GM12872 (cell line): ENCODE results near the gene ANKRD6.

Experiments
- TF ChIP-seq, protein P1 (sequence below): IDR thresholded peaks from 3 replicates; pipeline ENCODE4 v1.5.1; 2011; ENCODE audit warnings: low read depth, mild to moderate bottlenecking, low read length, moderate library complexity; ENCODE audit not compliant: insufficient read depth

Gene ANKRD6

DNA sequence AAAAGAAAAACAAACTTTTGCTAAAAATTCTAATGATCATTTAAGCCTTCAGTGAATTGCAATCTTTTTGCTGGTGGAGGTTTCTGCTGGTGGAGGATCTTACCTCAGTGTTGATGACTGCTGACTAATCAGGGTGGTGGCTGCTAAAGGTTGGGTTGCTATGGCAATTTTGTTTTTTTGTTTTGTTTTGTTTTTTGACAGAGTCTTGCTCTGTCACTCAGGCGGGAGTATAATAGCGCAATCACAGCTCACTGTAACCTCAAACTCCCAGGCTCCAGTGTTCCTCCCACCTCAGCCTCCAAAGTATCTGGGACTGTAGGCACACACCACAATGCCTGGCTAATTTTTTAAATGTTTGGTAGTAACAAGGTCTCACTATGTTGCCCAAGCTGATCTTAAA lies 94.7 kb downstream of the ANKRD6 start:
- TF ChIP-seq, protein P1, sequence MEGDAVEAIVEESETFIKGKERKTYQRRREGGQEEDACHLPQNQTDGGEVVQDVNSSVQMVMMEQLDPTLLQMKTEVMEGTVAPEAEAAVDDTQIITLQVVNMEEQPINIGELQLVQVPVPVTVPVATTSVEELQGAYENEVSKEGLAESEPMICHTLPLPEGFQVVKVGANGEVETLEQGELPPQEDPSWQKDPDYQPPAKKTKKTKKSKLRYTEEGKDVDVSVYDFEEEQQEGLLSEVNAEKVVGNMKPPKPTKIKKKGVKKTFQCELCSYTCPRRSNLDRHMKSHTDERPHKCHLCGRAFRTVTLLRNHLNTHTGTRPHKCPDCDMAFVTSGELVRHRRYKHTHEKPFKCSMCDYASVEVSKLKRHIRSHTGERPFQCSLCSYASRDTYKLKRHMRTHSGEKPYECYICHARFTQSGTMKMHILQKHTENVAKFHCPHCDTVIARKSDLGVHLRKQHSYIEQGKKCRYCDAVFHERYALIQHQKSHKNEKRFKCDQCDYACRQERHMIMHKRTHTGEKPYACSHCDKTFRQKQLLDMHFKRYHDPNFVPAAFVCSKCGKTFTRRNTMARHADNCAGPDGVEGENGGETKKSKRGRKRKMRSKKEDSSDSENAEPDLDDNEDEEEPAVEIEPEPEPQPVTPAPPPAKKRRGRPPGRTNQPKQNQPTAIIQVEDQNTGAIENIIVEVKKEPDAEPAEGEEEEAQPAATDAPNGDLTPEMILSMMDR, result no peak

DNA sequence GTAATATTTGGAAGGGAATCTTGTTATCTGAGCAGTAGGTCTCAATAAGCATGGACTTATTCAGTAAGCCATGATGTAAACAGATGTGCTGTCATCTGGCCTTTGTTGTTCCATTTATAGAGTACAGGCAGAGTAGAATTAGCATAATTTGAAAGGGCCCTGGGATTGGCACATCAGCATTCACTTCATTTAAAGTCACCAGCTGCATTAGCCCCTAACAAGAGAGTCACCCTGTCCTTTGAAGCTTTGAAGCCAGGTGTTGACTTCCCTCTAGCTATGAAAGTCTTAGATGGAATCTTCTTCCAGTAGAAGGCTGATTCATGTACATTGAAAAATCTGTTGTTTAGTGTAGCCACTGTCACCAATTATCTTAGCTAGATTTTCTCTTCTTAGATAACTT lies 95.9 kb downstream of the ANKRD6 start:
- TF ChIP-seq, protein P1, result no peak

DNA sequence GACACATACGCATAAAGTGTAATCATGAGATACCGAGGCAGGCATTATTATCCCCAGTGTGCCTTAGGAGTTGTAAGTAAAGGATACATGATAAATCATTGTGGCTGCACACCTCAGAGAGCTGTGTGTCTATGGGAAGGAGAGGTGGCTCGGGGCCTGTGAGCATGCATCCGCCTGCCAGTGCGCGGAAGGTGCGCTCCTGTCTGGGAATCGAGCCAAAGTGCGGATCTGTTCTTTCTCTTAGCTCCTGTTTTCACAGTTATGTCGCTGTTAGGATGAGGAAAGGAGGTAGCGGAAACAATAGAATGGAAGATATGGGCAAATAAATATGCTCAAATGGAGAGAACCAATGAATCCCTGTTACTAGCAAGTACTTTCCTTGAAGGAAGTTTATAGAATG lies 98.0 kb downstream of the ANKRD6 start:
- TF ChIP-seq, protein P1, result no peak

DNA sequence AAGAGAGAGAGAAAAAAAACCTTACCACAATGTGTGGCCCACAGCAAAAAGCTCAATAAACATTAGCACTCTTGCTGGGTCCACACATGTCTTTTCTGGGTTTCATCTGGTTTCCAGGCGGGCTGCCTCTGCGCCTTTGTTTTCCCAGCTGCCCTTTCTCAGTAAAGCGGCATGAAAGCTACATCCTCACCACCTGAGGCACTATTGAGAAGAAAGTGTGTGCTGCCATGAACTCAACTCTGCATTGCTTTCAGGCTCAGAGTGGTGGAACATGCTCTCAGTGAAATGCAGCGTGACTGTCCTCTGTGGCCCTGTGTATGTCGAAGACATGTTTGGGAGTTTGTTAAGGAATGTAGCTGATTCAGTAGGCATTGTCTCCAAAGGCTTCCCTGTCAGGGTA lies 103.3 kb downstream of the ANKRD6 start:
- TF ChIP-seq, protein P1, result 0 out of 3 replicates have a peak, but pooled peaks have one; percentile 5

DNA sequence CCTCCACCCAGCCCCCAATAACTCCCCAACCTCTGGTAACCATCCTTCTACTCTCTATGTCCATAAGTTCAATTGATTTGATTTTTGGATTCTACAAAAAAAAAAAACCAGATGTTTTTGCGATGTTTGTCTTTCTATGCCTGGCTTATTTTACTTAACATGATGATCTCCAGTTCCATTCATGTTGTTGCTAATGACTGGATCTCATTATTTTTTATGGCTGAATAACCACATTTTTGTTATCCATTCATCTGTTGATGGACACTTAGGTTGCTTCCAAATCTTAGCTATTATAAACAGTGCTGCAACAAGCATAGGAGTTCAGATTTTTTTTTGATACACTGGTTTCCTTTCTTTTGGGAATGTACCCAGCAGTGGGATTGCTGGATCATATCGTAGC lies 106.8 kb downstream of the ANKRD6 start:
- TF ChIP-seq, protein P1, result no peak

DNA sequence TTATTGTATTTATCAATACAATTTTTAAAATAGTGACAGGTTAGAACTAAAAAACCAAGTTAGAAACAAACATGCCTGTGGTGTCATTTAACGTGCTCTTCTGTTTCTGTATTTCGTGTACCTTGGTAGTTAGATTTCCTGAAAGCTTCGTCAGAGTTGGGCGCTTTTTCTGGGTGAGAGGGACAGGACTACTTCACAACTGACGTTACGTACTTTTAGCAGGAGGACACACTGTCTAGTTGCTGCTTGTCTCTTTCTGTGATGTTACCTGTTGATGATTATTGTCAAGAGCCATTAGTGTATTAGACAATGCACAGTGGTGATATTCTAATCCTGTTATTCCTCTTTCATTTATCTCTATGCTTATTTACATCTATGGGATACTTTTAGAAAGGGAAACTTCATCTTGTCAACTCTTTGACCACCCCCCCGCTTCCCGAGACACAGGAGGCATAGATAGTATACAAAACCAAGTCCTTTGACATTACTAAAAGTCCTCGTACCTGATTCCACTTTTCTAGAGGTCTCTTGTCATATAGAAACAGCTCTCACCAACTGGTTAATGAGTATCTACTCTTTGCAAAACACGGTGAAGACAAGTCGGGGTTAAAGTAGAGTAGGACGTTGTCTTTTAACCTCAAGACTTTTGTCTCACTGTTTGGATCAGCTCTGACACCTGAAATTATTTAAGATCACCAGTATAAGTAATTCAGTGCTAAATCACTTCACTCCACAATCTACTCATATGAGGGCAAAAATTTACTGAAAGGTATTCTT lies 109.3 kb downstream of the ANKRD6 start:
- TF ChIP-seq, protein P1, result no peak

DNA sequence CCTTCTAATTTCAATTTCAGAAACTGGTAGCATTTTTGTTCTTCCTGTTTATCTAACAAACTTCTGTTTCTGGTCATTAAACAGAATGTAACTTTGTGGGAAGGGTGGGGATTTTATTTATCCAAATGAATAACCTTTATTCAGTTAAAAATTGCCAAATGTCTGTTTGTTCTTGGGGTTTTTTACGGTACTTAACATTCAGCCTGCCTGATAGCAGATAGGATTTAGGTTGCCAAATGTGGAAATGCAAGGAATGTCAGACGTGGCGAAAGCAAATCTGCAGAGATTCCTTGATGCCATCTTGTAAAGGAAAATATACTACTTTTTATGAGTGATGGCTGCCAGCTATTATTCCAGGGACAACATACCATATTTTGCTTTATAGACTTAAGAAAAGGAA lies 109.9 kb downstream of the ANKRD6 start:
- TF ChIP-seq, protein P1, result no peak

DNA sequence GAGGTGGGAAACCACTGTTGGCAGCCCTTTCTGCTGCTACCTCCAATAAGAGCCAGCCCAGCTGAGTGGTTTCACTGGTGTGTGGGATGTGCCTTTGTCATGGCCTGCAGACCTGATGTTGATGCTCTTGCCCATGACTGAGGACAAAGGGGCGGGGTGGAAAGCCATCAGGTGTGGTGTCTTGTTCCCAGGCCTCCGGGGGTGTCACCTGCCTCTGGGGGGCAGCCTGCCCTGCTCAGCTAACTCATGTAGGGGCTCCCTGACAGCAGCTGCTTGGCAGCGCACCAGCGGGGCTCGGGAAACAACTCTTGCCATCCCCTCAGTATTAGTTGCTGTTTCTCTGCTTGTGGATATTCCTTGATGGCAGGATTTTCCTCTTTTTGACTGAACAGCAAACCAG lies 114.3 kb downstream of the ANKRD6 start:
- TF ChIP-seq, protein P1, result no peak
